GM19468 (cell line): Measurements from ENCODE around the gene SREBF1.

Experiments used
- ATAC-seq: cut with Tn5 transposase; IDR thresholded peaks from one replicate; pipeline ENCODE4 v1.9.1; 2021; ENCODE audit warnings: mild to moderate bottlenecking, moderate library complexity, moderate number of reproducible peaks; ENCODE audit not compliant: unreplicated experiment; ENCODE audit errors: extremely low read depth

Gene SREBF1

GRCh38 chr17:17859909-17860765 lies 23.4 kb upstream of the SREBF1 start:
- no peak for ATAC-seq

GRCh38 chr17:17857496-17857895 lies 20.7 kb upstream of the SREBF1 start:
- ATAC-seq, result no peak

GRCh38 chr17:17856386-17856785 lies 19.6 kb upstream of the SREBF1 start:
- ATAC-seq, result no peak

- no peak for ATAC-seq
Observed at GRCh38 chr17:17855976-17856375, 19.2 kb upstream of the SREBF1 start.

GRCh38 chr17:17853811-17854447 lies 17.1 kb upstream of the SREBF1 start:
- no peak for ATAC-seq

GRCh38 chr17:17852930-17853329 lies 16.1 kb upstream of the SREBF1 start:
- no peak for ATAC-seq

- ATAC-seq, result no peak
Observed at GRCh38 chr17:17851103-17852002, 14.6 kb upstream of the SREBF1 start.

- no peak for ATAC-seq
Observed at GRCh38 chr17:17849845-17850373, 13.1 kb upstream of the SREBF1 start.

GRCh38 chr17:17849147-17849820 lies 12.5 kb upstream of the SREBF1 start:
- peak; percentile 36 for ATAC-seq

- no peak for ATAC-seq
Observed at GRCh38 chr17:17848311-17849082, 11.7 kb upstream of the SREBF1 start.

GRCh38 chr17:17847726-17848125 lies 10.9 kb upstream of the SREBF1 start:
- ATAC-seq, result no peak

GRCh38 chr17:17847118-17847689 lies 10.4 kb upstream of the SREBF1 start:
- ATAC-seq, result no peak

GRCh38 chr17:17846645-17847044 lies 9.9 kb upstream of the SREBF1 start:
- no peak for ATAC-seq

GRCh38 chr17:17846003-17846402 lies 9.2 kb upstream of the SREBF1 start:
- ATAC-seq, result no peak

- no peak for ATAC-seq
Observed at GRCh38 chr17:17845046-17845775, 8.4 kb upstream of the SREBF1 start.

- no peak for ATAC-seq
Observed at GRCh38 chr17:17844500-17844899, 7.7 kb upstream of the SREBF1 start.

GRCh38 chr17:17844079-17844478 lies 7.3 kb upstream of the SREBF1 start:
- no peak for ATAC-seq

GRCh38 chr17:17843096-17843495 lies 6.3 kb upstream of the SREBF1 start:
- no peak for ATAC-seq
